A549 treated with DMSO at 1 μM for 4 hours (cell line): Measurements from ENCODE around the gene VSIG10. TPM values are rescaled to one million over a fixed set of nuclear protein-coding genes. Genes with fewer than 3 reads are reported as not detected.

Experiments used
- total RNA-seq: library from RNA; stranded (reverse); fragments of 200-300 nt; extraction: Qiagen RNA extraction; gene quantifications from 5 replicates; pipeline ENCODE4 v1.2.3, GENCODE V29; 2022; ENCODE audit warnings: low read depth

The VSIG10 gene
- total RNA-seq: 16.9 to 21.6 TPM (median 19.5 TPM) in 5 replicates

GRCh38 chr12:118103601-118104382, at the start of gene VSIG10:
VSIG10 (minus strand) TSS chr12:118104011; CDS start chr12:118103671, 340 bp downstream.

GRCh38 chr12:118135788-118136558, 32.2 kb upstream of the VSIG10 start, which contains the start of gene PEBP1:
PEBP1 (plus strand) TSS chr12:118136124; CDS start chr12:118136210, 86 bp downstream.

GRCh38 chr12:118061011-118061872, 42.6 kb downstream of the VSIG10 start, which contains the start of gene WSB2:
WSB2 (minus strand) TSS chr12:118061179; CDS start chr12:118061048, 131 bp downstream.

GRCh38 chr12:118016424-118017264, 87.2 kb downstream of the VSIG10 start, which contains the start of gene RFC5:
RFC5 (plus strand) TSS chr12:118016703; CDS start chr12:118016828, 125 bp downstream.

Other genes starting within 250 kb of the VSIG10 start
- gene KSR2, start 135.0 kb downstream of the VSIG10 start, total RNA-seq: 0.78 to 0.84 TPM (median 0.80 TPM) in 5 replicates
- gene RFC5, start 87.3 kb downstream of the VSIG10 start, total RNA-seq: 41.4 to 47.4 TPM (median 45.8 TPM) in 5 replicates
- gene WSB2, start 42.8 kb downstream of the VSIG10 start, total RNA-seq: 70.1 to 76.2 TPM (median 74.9 TPM) in 5 replicates
- gene PEBP1, start 32.1 kb upstream of the VSIG10 start, total RNA-seq: 237 to 296 TPM (median 267 TPM) in 5 replicates